ENCODE measurements around the gene GZMM.
A peak's percentile ranks its signal among the peaks of the same experiment; 100 is the strongest.

The GZMM gene

DNA sequence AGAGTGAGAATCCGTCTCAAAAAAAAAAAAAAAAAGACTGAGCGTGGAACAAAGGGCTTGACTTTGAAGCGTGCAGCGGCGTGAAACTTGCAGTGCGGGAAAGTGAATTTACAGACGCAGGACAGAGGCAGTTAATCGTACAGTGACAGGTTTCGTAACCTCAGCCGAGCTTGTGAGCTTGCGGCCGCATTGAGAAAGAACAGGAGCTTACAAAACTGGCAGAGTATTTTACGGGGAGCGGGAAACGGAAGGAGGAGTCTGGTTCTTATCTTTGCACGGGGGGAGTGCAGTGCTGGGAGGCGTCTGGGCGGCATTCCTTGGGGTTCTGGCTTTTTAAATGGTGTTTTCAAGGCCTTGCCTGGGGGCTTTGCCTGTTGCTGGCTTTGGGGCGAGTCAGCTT lies 22.6 kb downstream of the GZMM start:
- ChIA-PET CTCF (interaction anchor here (1.2 to 2.7 kb wide), 2 partner anchors 56 to 59 kb away, joined by 3 to 6 read pairs; partner anchors contain the start of gene TPGS1), POLR2A (no interaction called here)
- no peak for DNase-seq (ENCODE audit: extremely low spot score)
- TF ChIP-seq, protein P1, sequence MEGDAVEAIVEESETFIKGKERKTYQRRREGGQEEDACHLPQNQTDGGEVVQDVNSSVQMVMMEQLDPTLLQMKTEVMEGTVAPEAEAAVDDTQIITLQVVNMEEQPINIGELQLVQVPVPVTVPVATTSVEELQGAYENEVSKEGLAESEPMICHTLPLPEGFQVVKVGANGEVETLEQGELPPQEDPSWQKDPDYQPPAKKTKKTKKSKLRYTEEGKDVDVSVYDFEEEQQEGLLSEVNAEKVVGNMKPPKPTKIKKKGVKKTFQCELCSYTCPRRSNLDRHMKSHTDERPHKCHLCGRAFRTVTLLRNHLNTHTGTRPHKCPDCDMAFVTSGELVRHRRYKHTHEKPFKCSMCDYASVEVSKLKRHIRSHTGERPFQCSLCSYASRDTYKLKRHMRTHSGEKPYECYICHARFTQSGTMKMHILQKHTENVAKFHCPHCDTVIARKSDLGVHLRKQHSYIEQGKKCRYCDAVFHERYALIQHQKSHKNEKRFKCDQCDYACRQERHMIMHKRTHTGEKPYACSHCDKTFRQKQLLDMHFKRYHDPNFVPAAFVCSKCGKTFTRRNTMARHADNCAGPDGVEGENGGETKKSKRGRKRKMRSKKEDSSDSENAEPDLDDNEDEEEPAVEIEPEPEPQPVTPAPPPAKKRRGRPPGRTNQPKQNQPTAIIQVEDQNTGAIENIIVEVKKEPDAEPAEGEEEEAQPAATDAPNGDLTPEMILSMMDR (IDR thresholded peaks at IDR 0.05; ENCODE audit: control extremely low read depth, extremely low read depth, low read depth, missing control alignments): no peak

DNA sequence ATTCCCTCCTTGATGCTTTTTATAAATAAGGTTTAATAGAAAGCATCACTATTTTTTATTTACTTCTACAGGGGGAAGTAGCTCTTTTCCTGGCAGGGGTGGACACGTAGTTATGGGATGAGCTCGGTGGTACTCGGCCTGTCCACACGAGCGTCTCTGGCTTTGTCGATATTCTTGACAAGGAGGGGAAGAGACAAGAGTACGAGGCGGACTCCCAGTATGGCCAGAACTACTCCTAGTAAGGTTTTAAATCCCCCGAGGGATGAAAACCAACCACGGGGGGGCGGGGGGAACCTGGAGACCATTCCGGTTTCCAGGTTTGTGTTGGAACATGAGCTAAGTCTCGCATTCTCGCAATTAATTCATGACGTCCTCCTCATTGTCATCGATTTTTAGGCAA lies 23.0 kb downstream of the GZMM start:
- CTCF ChIA-PET: interaction anchor here (1.2 to 2.7 kb wide), 2 partner anchors 56 to 60 kb away, joined by 3 to 6 read pairs; partner anchors contain the start of gene TPGS1
- TF ChIP-seq, protein P1 (IDR thresholded peaks at IDR 0.05; ENCODE audit: control extremely low read depth, extremely low read depth, low read depth, missing control alignments): no peak
- DNase-seq (ENCODE audit: extremely low spot score): no peak
- POLR2A ChIA-PET: no interaction called here

DNA sequence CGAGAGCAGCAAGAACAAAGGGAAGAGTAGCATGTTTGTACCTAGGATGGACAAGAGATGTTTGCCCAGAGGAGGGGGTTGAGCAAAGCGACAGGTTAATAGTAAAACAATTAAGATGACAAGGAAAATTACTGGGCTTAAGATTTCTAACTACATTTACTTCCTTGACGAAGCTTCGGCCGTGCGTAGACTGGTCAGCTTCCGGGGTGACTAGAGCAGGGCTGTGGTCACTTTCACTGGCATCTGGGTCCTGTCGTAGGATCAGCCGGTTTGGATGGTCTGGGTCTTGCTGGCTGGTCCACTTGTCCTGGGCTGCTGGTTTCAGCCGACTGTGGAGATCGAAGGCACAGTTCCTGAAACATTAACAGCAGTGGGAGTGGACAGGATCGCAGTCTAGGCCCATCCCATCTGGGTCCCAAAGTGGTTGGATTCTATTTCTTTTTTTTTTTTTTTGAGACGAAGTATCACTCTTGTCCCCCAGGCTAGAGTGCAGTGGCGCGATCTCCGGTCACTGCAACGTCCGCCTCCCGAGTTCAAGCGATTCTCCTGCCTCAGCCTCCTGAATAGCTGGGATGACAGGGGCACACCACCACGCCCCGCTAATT lies 23.5 kb downstream of the GZMM start:
- TF ChIP-seq, protein P1 (IDR thresholded peaks at IDR 0.05; ENCODE audit: control extremely low read depth, extremely low read depth, low read depth, missing control alignments): no peak
- POLR2A ChIA-PET: no interaction called here
- DNase-seq (ENCODE audit: extremely low spot score): no peak
- CTCF ChIA-PET: interaction anchor here (1.2 to 2.7 kb wide), 3 partner anchors 12 to 60 kb away, joined by 3 to 6 read pairs (median 3); partner anchors contain the start of gene TPGS1

DNA sequence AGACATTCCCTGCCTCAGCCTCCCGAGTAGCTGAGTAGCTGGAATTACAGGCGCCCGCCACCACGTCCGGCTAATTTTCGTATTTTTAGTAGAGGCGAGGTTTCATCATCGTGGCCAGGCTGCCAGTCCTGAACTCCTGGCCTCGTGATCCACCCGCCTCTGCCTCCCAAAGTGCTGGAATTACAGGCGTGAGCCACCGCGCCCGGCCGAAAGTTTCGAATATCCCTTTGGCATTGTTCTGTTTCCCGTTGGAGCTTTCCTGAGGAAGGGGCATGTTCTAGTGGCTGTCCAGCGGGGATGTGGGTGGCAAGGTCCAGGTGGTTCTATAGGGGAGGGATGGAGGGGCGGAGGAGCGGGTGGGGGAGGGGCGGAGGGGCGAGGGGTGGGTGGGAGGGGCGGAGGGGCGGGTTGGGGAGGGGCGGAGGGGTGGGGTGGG lies 26.4 kb downstream of the GZMM start:
- POLR2A ChIA-PET: no interaction called here
- TF ChIP-seq, protein P1 (IDR thresholded peaks at IDR 0.05; ENCODE audit: control extremely low read depth, extremely low read depth, low read depth, missing control alignments): no peak
- DNase-seq (ENCODE audit: extremely low spot score): no peak
- CTCF ChIA-PET: interaction anchor here (1.6 kb wide), 1 partner anchor 38 kb away, joined by 3 read pairs; the partner anchor contains the start of gene CDC34

DNA sequence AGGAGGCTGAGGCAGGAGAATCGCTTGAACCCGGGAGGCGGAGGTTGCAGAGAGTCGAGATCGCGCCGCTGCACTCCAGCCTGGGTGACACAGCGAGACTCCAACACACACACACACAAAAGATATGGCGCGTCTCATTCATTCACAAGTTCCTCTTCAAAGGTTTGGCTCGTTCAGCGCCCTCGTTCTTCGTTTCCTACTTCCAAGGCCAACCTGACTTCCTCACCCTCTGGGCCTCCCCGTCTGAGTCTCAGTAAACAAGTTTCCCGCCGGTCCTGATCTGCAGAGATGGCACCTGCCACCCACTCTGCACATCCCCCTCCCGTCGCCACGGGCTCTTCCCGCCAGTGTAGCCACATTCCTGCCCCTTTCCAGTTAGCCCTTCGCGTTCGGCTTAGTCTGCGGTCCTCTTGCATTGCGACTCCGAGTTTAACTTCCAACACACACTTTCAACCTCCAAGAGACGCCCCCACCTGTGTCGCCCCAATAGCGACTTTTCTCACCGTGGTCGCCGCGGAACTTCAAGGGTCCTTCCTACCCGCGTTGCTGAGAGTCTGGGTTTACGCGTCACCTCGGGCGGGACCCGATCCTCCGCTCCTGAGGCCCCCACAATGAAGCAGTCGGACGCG lies 27.2 kb downstream of the GZMM start:
- POLR2A ChIA-PET: no interaction called here
- peak; percentile 53 for DNase-seq (ENCODE audit: extremely low spot score)
- CTCF ChIA-PET: interaction anchor here (0.8 to 1.6 kb wide), 2 partner anchors 39 to 40 kb away, joined by 3 to 4 read pairs; partner anchors contain the start of gene CDC34
- TF ChIP-seq, protein P1 (IDR thresholded peaks at IDR 0.05; ENCODE audit: control extremely low read depth, extremely low read depth, low read depth, missing control alignments): no peak

DNA sequence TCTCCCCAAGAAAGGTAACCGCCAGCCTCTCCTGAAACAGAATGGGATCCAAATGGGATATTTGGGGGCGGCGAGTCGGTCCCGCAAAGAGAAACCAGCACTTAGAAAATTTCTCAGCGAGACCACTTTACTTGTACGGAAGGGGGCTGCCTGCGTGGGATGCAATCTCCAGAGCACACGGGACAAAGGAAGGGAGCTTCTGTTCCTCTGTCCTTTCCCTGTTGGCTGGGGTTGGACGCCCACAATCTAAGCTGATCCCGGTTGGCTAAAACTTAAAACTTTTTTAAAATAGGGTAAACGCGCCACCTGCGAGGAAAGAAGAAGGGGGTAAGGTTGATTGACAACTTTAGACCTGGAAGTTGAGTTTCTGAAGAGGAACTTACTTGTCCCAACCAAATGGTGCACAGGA lies 27.7 kb downstream of the GZMM start:
- TF ChIP-seq, protein P1 (IDR thresholded peaks at IDR 0.05; ENCODE audit: control extremely low read depth, extremely low read depth, low read depth, missing control alignments): no peak
- POLR2A ChIA-PET: no interaction called here
- CTCF ChIA-PET: interaction anchor here (0.7 to 0.8 kb wide), 2 partner anchors 40 to 61 kb away, joined by 4 read pairs; partner anchors contain the start of gene CDC34
- no peak for DNase-seq (ENCODE audit: extremely low spot score)
